IMR-90 (cell line): Measurements from ENCODE around the gene GPATCH2. TPM values are rescaled to one million over a fixed set of nuclear protein-coding genes. Genes with fewer than 3 reads are reported as not detected.

Source experiments
- ATAC-seq: fragments of 200-7000 bp; cut with Tn5 transposase; 2 replicates; pipeline ENCODE4 v1.9.1; 2020; ENCODE audit warnings: low read depth, mild to moderate bottlenecking, moderate library complexity
- BruUV-seq: library from RNA; stranded (reverse); fragments of 400-500 nt; replicated peaks from 2 replicates; lab custom pipeline; 2021; lab: Mats Ljungman, UMichigan
- CTCF ChIA-PET: fragments of 300-600 bp; formaldehyde crosslinking; extraction: SDS; loops from one replicate; lab custom pipeline; 2021; ENCODE audit warnings: antibody characterized with exemption; lab: Yijun Ruan, JAX
- POLR2A ChIA-PET: fragments of 300-600 bp; sonication (Branson Sonifier 250); formaldehyde crosslinking; loops from one replicate; lab custom pipeline; 2022; ENCODE audit warnings: antibody characterized with exemption; ENCODE audit not compliant: unreplicated experiment; lab: Charles Lee
- DNase-seq: peaks from one replicate; pipeline ENCODE4 v3.0.0; 2013
- H2AFZ ChIP-seq: replicated peaks from 2 replicates; pipeline ENCODE3; 2013; ENCODE audit warnings: low read length, mild to moderate bottlenecking; ENCODE audit not compliant: poor library complexity
- H2AK5ac ChIP-seq: 2 replicates; pipeline ENCODE4 v1.6.1; 2013; ENCODE audit warnings: low read depth, low read length, inconsistent platforms
- H2AK9ac ChIP-seq: replicated peaks from 2 replicates; pipeline ENCODE3; 2013; ENCODE audit warnings: mild to moderate bottlenecking, low read depth, low read length, moderate library complexity; ENCODE audit not compliant: poor library complexity
- H2BK120ac ChIP-seq: 2 replicates; pipeline ENCODE4 v1.6.1; 2013; ENCODE audit warnings: low read depth, low read length, inconsistent platforms
- H2BK15ac ChIP-seq: 3 replicates; pipeline ENCODE4 v1.6.1; 2013; ENCODE audit warnings: low read depth, low read length, inconsistent platforms
- H2BK20ac ChIP-seq: 2 replicates; pipeline ENCODE4 v1.6.1; 2013; ENCODE audit warnings: low read depth, mild to moderate bottlenecking, inconsistent platforms, low read length, moderate library complexity
- H2BK5ac ChIP-seq: 2 replicates; pipeline ENCODE4 v1.6.1; 2013; ENCODE audit warnings: mild to moderate bottlenecking, low read depth, low read length, inconsistent platforms; ENCODE audit not compliant: poor library complexity, severe bottlenecking
- H3K14ac ChIP-seq: replicated peaks from 2 replicates; pipeline ENCODE4 v1.6.1; 2013; ENCODE audit warnings: low read depth, low read length, inconsistent platforms
- H3K18ac ChIP-seq: 2 replicates; pipeline ENCODE4 v1.6.1; 2013; ENCODE audit warnings: low read depth, low read length, control low read depth
- H3K23ac ChIP-seq: 2 replicates; pipeline ENCODE4 v1.6.1; 2013; ENCODE audit warnings: low read depth, low read length, inconsistent platforms
- H3K27ac ChIP-seq: 2 replicates; pipeline ENCODE4 v1.5.1; 2013; ENCODE audit warnings: mild to moderate bottlenecking, control low read depth, low read length; ENCODE audit not compliant: insufficient read depth
- H3K27me3 ChIP-seq: 2 replicates; pipeline ENCODE4 v1.6.1; 2013; ENCODE audit warnings: low read length; ENCODE audit not compliant: control insufficient read depth, insufficient read depth
- H3K36me3 ChIP-seq: 2 replicates; pipeline ENCODE4 v1.6.1; 2013; ENCODE audit warnings: low read length, mixed read lengths; ENCODE audit not compliant: control insufficient read depth, insufficient read depth
- H3K4ac ChIP-seq: 2 replicates; pipeline ENCODE4 v1.6.1; 2013; ENCODE audit warnings: low read depth, low read length, inconsistent platforms
- H3K4me1 ChIP-seq: 2 replicates; pipeline ENCODE4 v1.6.1; 2013; ENCODE audit warnings: low read length, mixed read lengths; ENCODE audit not compliant: control insufficient read depth, insufficient read depth
- H3K4me2 ChIP-seq: 2 replicates; pipeline ENCODE4 v1.6.1; 2013; ENCODE audit warnings: low read depth, mild to moderate bottlenecking, control low read depth, low read length, moderate library complexity
- H3K4me3 ChIP-seq: 2 replicates; pipeline ENCODE4 v1.5.1; 2013; ENCODE audit warnings: low read depth, mild to moderate bottlenecking, control low read depth, low read length, moderate library complexity; ENCODE audit not compliant: insufficient read depth
- H3K56ac ChIP-seq: 2 replicates; pipeline ENCODE4 v1.6.1; 2013; ENCODE audit warnings: low read length, inconsistent platforms; ENCODE audit not compliant: insufficient read depth; ENCODE audit errors: extremely low read depth
- H3K79me1 ChIP-seq, 2 experiments: 2 replicates each; pipeline ENCODE4 v1.6.1; 2013; ENCODE audit warnings: low read length in 2 of 2, inconsistent platforms in 1 of 2, low read depth in 1 of 2
- H3K9ac ChIP-seq: 2 replicates; pipeline ENCODE4 v1.6.1; 2013; ENCODE audit warnings: low read depth, low read length, control low read depth
- H3K9me1 ChIP-seq: 2 replicates; pipeline ENCODE4 v1.6.1; 2013; ENCODE audit warnings: low read length, inconsistent platforms; ENCODE audit not compliant: insufficient read depth
- H3K9me3 ChIP-seq: 2 replicates; pipeline ENCODE4 v1.6.1; 2013; ENCODE audit warnings: low read length; ENCODE audit not compliant: control insufficient read depth, insufficient read depth
- H4K20me1 ChIP-seq: 2 replicates; pipeline ENCODE4 v1.6.1; 2013; ENCODE audit warnings: low read length, inconsistent platforms; ENCODE audit not compliant: insufficient read depth
- H4K5ac ChIP-seq: 2 replicates; pipeline ENCODE4 v1.6.1; 2013; ENCODE audit warnings: mild to moderate bottlenecking, low read depth, low read length, control low read depth
- H4K8ac ChIP-seq, 2 experiments: 2 replicates each; pipeline ENCODE4 v1.6.1; 2013; ENCODE audit warnings: low read depth in 2 of 2, low read length in 2 of 2, control low read depth in 1 of 2, inconsistent platforms in 1 of 2
- H4K91ac ChIP-seq: 2 replicates; pipeline ENCODE4 v1.6.1; 2013; ENCODE audit warnings: low read depth, low read length, inconsistent platforms; ENCODE audit not compliant: insufficient read depth
- BHLHE40 ChIP-seq: fragments of 150-350 bp; IDR thresholded peaks from 2 replicates; pipeline ENCODE4 v1.6.1; 2016; ENCODE audit warnings: mild to moderate bottlenecking, low read depth, low read length
- CEBPB ChIP-seq: IDR thresholded peaks from 2 replicates; pipeline ENCODE4 v1.6.1; 2012; ENCODE audit warnings: low read depth, low read length, improper control_type of control experiment
- CHD1 ChIP-seq: IDR thresholded peaks from 2 replicates; pipeline ENCODE4 v1.6.1; 2012; ENCODE audit warnings: low read depth, low read length, improper control_type of control experiment
- ELK1 ChIP-seq: fragments of 150-350 bp; IDR thresholded peaks from 2 replicates; pipeline ENCODE4 v1.6.1; 2016; ENCODE audit warnings: low read depth, mild to moderate bottlenecking, low read length, moderate library complexity, borderline replicate concordance
- MAFK ChIP-seq: IDR thresholded peaks from 2 replicates; pipeline ENCODE4 v1.6.1; 2012; ENCODE audit warnings: low read depth, low read length, improper control_type of control experiment
- MAZ ChIP-seq: IDR thresholded peaks from 2 replicates; pipeline ENCODE4 v1.6.1; 2012; ENCODE audit warnings: low read depth, mild to moderate bottlenecking, low read length, improper control_type of control experiment, moderate library complexity, borderline replicate concordance
- NFE2L2 ChIP-seq: fragments of 150-350 bp; IDR thresholded peaks from 2 replicates; pipeline ENCODE4 v1.6.1; 2016; ENCODE audit warnings: low read depth, mild to moderate bottlenecking, low read length
- POLR2A ChIP-seq: IDR thresholded peaks from 2 replicates; pipeline ENCODE4 v1.6.1; 2012; ENCODE audit warnings: mild to moderate bottlenecking, low read depth, low read length
- RAD21 ChIP-seq: IDR thresholded peaks from 2 replicates; pipeline ENCODE4 v1.6.1; 2012; ENCODE audit warnings: low read length, improper control_type of control experiment
- dilution Hi-C: fragments of 300-500 bp; cut with HindIII; formaldehyde crosslinking; loops from one replicate; pipeline ENCODE4 v1.14.3; 2018; ENCODE audit warnings: low sequenced_read_pairs; ENCODE audit not compliant: unreplicated experiment
- in situ Hi-C: fragments of 300-500 bp; cut with MboI; formaldehyde crosslinking; loops from 3 replicates; pipeline ENCODE4 v1.14.3; 2019; ENCODE audit warnings: low sequenced_read_pairs, inconsistent platforms, mixed read lengths
- intact Hi-C: fragments of 100-400 bp; cut with micrococcal nuclease; formaldehyde crosslinking; loops from 2 replicates; pipeline ENCODE4 v1.10.0; 2022
- polyA plus RNA-seq, 3 experiments: library from polyadenylated mRNA; depleted of rRNA; stranded (reverse); fragments of >200 nt; gene quantifications; 2 replicates each; pipeline ENCODE4 v1.2.3, GENCODE V29; 2012; ENCODE audit warnings: low replicate concordance in 1 of 3
- total RNA-seq: library from RNA; depleted of rRNA; stranded (reverse); fragments of >200 nt; gene quantifications from 2 replicates; pipeline ENCODE4 v1.2.3, GENCODE V29; 2012
- TF ChIP-seq, protein P1 (sequence below): conservative IDR thresholded peaks from 2 replicates; pipeline ENCODE4 v1.5.1; 2012; ENCODE audit warnings: mild to moderate bottlenecking, low read depth, low read length, improper control_type of control experiment

The GPATCH2 gene
- total and polyA plus RNA-seq, 2 of the 4 experiments (the other 2 are of a cell fraction), result 4.7 to 11.8 TPM

DNA sequence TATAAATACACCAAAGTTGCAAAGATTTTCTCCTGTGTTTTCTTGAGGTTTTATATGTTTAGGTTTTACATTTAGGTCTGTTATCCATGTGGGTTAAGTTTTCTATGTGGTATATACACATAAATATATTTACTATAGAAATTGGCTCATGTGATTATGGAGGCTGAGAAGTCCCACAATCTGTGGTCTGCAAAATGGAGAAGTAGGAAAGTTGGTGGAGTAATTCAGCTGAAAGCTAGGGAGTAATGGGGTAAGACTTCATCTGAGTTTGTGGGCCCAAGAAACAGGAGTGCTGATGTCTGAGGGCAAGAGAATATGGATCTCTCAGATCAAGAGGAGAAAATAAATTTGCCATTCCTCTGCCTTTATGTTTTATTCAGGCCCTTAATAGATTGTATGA lies 146.0 kb downstream of the GPATCH2 start:
- ATAC-seq (no peak), DNase-seq (no peak)
- Histone ChIP-seq H3K4ac (no peak overlapping the region), H3K79me1 (no peaks in the 10 kb centered on the region; a peak in 2 of 4 replicates), H3K27ac (no peak overlapping the region), H3K23ac (no peak overlapping the region), H2AK5ac (no peak overlapping the region), H4K20me1 (no peaks in the 10 kb centered on the region), H3K27me3 (no peaks in the 10 kb centered on the region), H4K91ac (no peak overlapping the region), H2AK9ac (no peak overlapping the region), H4K5ac (no peak overlapping the region), H2BK5ac (no peak overlapping the region), H2BK15ac (no peak overlapping the region), H3K14ac (no peak overlapping the region), H3K4me3 (no peak overlapping the region), H3K56ac (no peak overlapping the region), H2BK20ac (no peak overlapping the region), H3K4me2 (no peak overlapping the region), H3K36me3 (no peaks in the 10 kb centered on the region), H3K9me1 (peaks cover 7% of the 10 kb centered on the region; the same call in 1 of the 2 replicates), H2AFZ (no peak overlapping the region), H2BK120ac (no peak overlapping the region), H3K4me1 (no peaks in the 10 kb centered on the region), H4K8ac (no peak overlapping the region), H3K18ac (no peak overlapping the region), H3K9ac (no peak overlapping the region), H3K9me3 (no peaks in the 10 kb centered on the region)
- CTCF ChIA-PET, result no interaction called here
- dilution Hi-C loops (no loop called here), in situ Hi-C loops (no loop called here), intact Hi-C loops (no loop called here)
- no TSS peak for BruUV-seq
- POLR2A ChIA-PET, result no interaction called here
- no peak for TF ChIP-seq POLR2A
- no peak for TF ChIP-seq ELK1
- no peak for TF ChIP-seq RAD21
- no peak for TF ChIP-seq MAZ
- TF ChIP-seq CHD1, result no peak
- TF ChIP-seq CEBPB, result no peak
- TF ChIP-seq MAFK, result no peak
- no peak for TF ChIP-seq NFE2L2
- TF ChIP-seq, protein P1, sequence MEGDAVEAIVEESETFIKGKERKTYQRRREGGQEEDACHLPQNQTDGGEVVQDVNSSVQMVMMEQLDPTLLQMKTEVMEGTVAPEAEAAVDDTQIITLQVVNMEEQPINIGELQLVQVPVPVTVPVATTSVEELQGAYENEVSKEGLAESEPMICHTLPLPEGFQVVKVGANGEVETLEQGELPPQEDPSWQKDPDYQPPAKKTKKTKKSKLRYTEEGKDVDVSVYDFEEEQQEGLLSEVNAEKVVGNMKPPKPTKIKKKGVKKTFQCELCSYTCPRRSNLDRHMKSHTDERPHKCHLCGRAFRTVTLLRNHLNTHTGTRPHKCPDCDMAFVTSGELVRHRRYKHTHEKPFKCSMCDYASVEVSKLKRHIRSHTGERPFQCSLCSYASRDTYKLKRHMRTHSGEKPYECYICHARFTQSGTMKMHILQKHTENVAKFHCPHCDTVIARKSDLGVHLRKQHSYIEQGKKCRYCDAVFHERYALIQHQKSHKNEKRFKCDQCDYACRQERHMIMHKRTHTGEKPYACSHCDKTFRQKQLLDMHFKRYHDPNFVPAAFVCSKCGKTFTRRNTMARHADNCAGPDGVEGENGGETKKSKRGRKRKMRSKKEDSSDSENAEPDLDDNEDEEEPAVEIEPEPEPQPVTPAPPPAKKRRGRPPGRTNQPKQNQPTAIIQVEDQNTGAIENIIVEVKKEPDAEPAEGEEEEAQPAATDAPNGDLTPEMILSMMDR, result no peak
- TF ChIP-seq BHLHE40, result no peak
